HFFc6 (cell line): ENCODE results near the gene EPC2. TPM values are rescaled to one million over a fixed set of nuclear protein-coding genes. Genes with fewer than 3 reads are reported as not detected.

ENCODE experiments used
- DNase-seq: peaks from one replicate; pipeline ENCODE4 v3.0.0-alpha.2; 2018
- H3K27ac Mint-ChIP-seq: 2 replicates; pipeline ENCODE4 v1.8.0; 2020; ENCODE audit warnings: mild to moderate bottlenecking, mixed read lengths
- H3K27me3 Mint-ChIP-seq: 2 replicates; pipeline ENCODE4 v1.8.0; 2021; ENCODE audit warnings: mild to moderate bottlenecking, moderate library complexity, mixed read lengths; ENCODE audit not compliant: insufficient read depth
- H3K36me3 Mint-ChIP-seq: 2 replicates; pipeline ENCODE4 v1.8.0; 2021; ENCODE audit warnings: low read depth, mixed read lengths
- H3K4me1 Mint-ChIP-seq: 2 replicates; pipeline ENCODE4 v1.8.0; 2020; ENCODE audit warnings: low read depth, mixed read lengths
- H3K4me3 Mint-ChIP-seq: 2 replicates; pipeline ENCODE4 v1.8.0; 2020; ENCODE audit warnings: mild to moderate bottlenecking, moderate library complexity, mixed read lengths
- H3K9me3 Mint-ChIP-seq: 2 replicates; pipeline ENCODE4 v1.8.0; 2020; ENCODE audit warnings: mild to moderate bottlenecking, mixed read lengths
- total RNA-seq, 6 experiments: library from RNA; stranded (reverse); fragmentation: NEBNext Ultra II Directional; extraction: Animal tissue kit (Norgen Biotek cat#: 25700); gene quantifications; 2 replicates in 1 of 6; 3 replicates in 5 of 6; pipeline ENCODE4 v1.2.3, GENCODE V29; 2021
- TF ChIP-seq, protein P1 (sequence below): fragments of 200-600 bp; sonication (generic); IDR thresholded peaks from 2 replicates; pipeline ENCODE4 v1.5.0; 2021; ENCODE audit warnings: antibody characterized with exemption, mild to moderate bottlenecking

The EPC2 gene
- total RNA-seq, 6 experiments from 2014 or later: 16.6 to 21.3 (median 19.2) TPM

GRCh38 chr2:148739454-148740105 is 95.0 kb downstream of the EPC2 start:
- TF ChIP-seq, protein P1, sequence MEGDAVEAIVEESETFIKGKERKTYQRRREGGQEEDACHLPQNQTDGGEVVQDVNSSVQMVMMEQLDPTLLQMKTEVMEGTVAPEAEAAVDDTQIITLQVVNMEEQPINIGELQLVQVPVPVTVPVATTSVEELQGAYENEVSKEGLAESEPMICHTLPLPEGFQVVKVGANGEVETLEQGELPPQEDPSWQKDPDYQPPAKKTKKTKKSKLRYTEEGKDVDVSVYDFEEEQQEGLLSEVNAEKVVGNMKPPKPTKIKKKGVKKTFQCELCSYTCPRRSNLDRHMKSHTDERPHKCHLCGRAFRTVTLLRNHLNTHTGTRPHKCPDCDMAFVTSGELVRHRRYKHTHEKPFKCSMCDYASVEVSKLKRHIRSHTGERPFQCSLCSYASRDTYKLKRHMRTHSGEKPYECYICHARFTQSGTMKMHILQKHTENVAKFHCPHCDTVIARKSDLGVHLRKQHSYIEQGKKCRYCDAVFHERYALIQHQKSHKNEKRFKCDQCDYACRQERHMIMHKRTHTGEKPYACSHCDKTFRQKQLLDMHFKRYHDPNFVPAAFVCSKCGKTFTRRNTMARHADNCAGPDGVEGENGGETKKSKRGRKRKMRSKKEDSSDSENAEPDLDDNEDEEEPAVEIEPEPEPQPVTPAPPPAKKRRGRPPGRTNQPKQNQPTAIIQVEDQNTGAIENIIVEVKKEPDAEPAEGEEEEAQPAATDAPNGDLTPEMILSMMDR: no peak
- Mint-ChIP-seq H3K4me3 (no peak overlapping the region), H3K27me3 (no peaks in the 10 kb centered on the region), H3K36me3 (no peaks in the 10 kb centered on the region), H3K27ac (no peak overlapping the region), H3K4me1 (no peaks in the 10 kb centered on the region), H3K9me3 (no peaks in the 10 kb centered on the region)
- DNase-seq: no peak

DNA sequence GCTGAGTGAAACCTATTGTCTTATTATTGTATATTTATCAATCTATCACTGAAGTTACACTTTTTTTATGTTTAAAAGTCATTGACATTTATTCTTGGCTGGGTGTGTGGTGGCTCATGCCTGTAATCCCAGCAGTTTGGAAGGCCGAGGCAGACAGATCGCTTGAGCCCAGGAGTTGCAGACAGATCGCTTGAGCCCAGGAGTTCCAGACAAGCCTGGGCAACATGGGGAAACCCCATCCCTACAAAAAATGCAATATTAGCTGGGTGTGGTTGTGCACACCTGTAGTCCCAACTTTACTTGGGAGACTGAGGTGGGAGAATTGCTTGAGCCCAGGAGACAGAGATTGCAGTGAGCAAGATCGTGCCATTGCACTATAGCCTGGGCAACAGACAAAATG is 97.8 kb downstream of the EPC2 start:
- H3K36me3 Mint-ChIP-seq: 0 out of 2 replicates have a peak, but pooled peaks cover 4% of the 10 kb centered on the region
- TF ChIP-seq, protein P1: no peak
- no peaks in the 10 kb centered on the region for H3K9me3 Mint-ChIP-seq
- H3K4me1 Mint-ChIP-seq: peaks cover 16% of the 10 kb centered on the region
- DNase-seq: no peak
- no peak overlapping the region for H3K4me3 Mint-ChIP-seq
- H3K27ac Mint-ChIP-seq: no peak overlapping the region
- no peaks in the 10 kb centered on the region; the same call in 1 of the 2 replicates for H3K27me3 Mint-ChIP-seq

DNA sequence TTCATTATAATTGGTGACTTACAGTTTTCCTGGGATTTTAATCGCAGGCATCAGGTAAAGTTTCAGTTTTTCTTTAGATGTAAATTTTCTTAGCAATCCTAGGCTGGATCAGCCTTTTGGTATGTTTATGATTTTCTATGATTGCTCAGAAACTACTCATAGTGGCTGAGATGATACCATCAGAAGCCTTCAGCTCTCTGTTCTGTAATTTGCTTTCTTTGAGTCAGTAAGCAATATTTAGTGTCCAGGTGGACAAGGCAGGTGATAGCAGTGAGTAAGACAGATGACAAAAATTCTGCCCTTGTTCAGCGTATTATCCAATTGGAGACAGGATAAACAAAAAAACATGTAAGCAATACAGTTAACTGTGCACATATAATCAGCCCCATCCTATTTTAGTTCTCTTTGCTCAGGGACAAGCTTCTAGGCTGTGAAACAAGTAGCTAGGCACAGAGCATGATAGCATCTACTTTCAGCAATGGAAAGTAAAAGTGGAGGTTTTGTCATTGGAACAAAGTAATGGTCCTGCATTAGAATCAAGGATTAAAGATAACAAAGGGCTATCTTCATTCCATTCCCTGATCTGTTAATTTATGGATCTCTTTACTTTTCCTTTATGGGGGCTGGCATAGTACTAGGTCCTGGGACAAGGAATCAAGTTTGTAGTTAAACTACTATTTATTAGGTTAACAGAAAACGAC is 100.8 kb downstream of the EPC2 start:
- H3K4me1 Mint-ChIP-seq: peaks cover 16% of the 10 kb centered on the region
- DNase-seq: no peak
- TF ChIP-seq, protein P1: no peak
- H3K36me3 Mint-ChIP-seq: 0 out of 2 replicates have a peak, but pooled peaks cover 5% of the 10 kb centered on the region
- H3K27me3 Mint-ChIP-seq: no peaks in the 10 kb centered on the region; the same call in 1 of the 2 replicates
- no peak overlapping the region; the same call in 1 of the 2 replicates for H3K27ac Mint-ChIP-seq
- no peak overlapping the region for H3K4me3 Mint-ChIP-seq
- no peaks in the 10 kb centered on the region for H3K9me3 Mint-ChIP-seq

DNA sequence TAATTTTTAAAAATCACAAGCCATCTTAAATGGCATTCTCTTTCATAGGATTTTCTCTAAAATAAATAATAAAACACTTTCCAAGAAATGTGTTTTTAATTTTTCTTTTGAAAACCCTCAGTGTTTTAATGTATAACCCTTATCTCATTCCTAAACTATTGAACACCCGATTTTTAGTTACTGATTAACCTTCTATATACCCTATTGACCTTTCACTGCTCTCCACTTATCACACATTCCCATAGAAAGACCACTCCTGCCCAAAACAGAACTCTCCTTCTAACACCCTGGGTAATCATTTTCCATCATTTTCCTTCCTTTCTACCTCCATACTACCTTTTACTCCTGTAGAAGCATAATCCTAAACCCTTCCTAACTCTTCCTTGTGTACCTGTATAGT is 102.4 kb downstream of the EPC2 start:
- TF ChIP-seq, protein P1: no peak
- H3K27me3 Mint-ChIP-seq: no peaks in the 10 kb centered on the region; the same call in 1 of the 2 replicates
- peaks cover 16% of the 10 kb centered on the region for H3K4me1 Mint-ChIP-seq
- H3K27ac Mint-ChIP-seq: no peak overlapping the region
- H3K4me3 Mint-ChIP-seq: no peak overlapping the region
- no peak for DNase-seq
- H3K36me3 Mint-ChIP-seq: 0 out of 2 replicates have a peak, but pooled peaks cover 5% of the 10 kb centered on the region
- H3K9me3 Mint-ChIP-seq: no peaks in the 10 kb centered on the region

GRCh38 chr2:148751907-148752306 is 107.4 kb downstream of the EPC2 start:
- Mint-ChIP-seq H3K9me3 (no peaks in the 10 kb centered on the region), H3K27me3 (no peaks in the 10 kb centered on the region; the same call in 1 of the 2 replicates), H3K4me1 (peaks cover 16% of the 10 kb centered on the region), H3K27ac (no peak overlapping the region), H3K36me3 (peaks cover 12% of the 10 kb centered on the region; the same call in 1 of the 2 replicates), H3K4me3 (no peak overlapping the region)
- DNase-seq: no peak
- TF ChIP-seq, protein P1: no peak
